Activated CD8-positive, alpha-beta memory T cell treated with anti-CD3 and anti-CD28 coated beads for 4 hours (primary cell): ENCODE data around the gene CRIM1.

Source experiments
- DNase-seq, 2 donors: peaks; one replicate each; pipeline ENCODE4 v3.0.0-alpha.2; 2020; ENCODE audit warnings: low read depth in 2 of 2

Gene CRIM1

GRCh38 chr2:36553683-36554082 is 198.1 kb downstream of the CRIM1 start:
- DNase-seq, result no peak

- no peak for DNase-seq
These were observed 199.0 kb downstream of the CRIM1 start for GRCh38 chr2:36554531-36554930.

GRCh38 chr2:36555789-36556188 is 200.2 kb downstream of the CRIM1 start:
- no peak for DNase-seq

- DNase-seq, result no peak
These were observed 201.3 kb downstream of the CRIM1 start for GRCh38 chr2:36556842-36557241.

GRCh38 chr2:36559221-36559942 is 203.8 kb downstream of the CRIM1 start:
- DNase-seq, result no peak

- DNase-seq, result no peak
These were observed 205.1 kb downstream of the CRIM1 start for GRCh38 chr2:36560726-36561125.

- no peak for DNase-seq
These were observed 205.8 kb downstream of the CRIM1 start for GRCh38 chr2:36561237-36561944.

GRCh38 chr2:36562240-36562639 is 206.7 kb downstream of the CRIM1 start:
- no peak for DNase-seq

GRCh38 chr2:36562973-36563532 is 207.5 kb downstream of the CRIM1 start:
- no peak for DNase-seq

- no peak for DNase-seq
These were observed 208.9 kb downstream of the CRIM1 start for GRCh38 chr2:36564377-36564930.

GRCh38 chr2:36565712-36566111 is 210.1 kb downstream of the CRIM1 start:
- DNase-seq, result no peak

GRCh38 chr2:36566887-36567286 is 211.3 kb downstream of the CRIM1 start:
- DNase-seq, result no peak

GRCh38 chr2:36567711-36568408 is 212.3 kb downstream of the CRIM1 start:
- no peak for DNase-seq

GRCh38 chr2:36568516-36569246 is 213.1 kb downstream of the CRIM1 start:
- DNase-seq, result no peak

- no peak for DNase-seq
These were observed 213.8 kb downstream of the CRIM1 start for GRCh38 chr2:36569267-36569856.

- no peak for DNase-seq
These were observed 214.8 kb downstream of the CRIM1 start for GRCh38 chr2:36570416-36570815.

GRCh38 chr2:36572054-36572718 is 216.6 kb downstream of the CRIM1 start:
- DNase-seq, result no peak

GRCh38 chr2:36572719-36573059 is 217.1 kb downstream of the CRIM1 start:
- no peak for DNase-seq

GRCh38 chr2:36573165-36573564 is 217.6 kb downstream of the CRIM1 start:
- DNase-seq, result no peak

GRCh38 chr2:36574560-36574959 is 219.0 kb downstream of the CRIM1 start:
- DNase-seq, result no peak

- DNase-seq, result no peak
These were observed 222.3 kb downstream of the CRIM1 start for GRCh38 chr2:36577884-36578283.
